Activated CD4-positive, CD25-positive, alpha-beta regulatory T cell treated with anti-CD3 and anti-CD28 coated beads, Interleukin-2, amount 50 U/mL, for 72 hours (primary cell): ENCODE results near the gene TCTN3.
"Not testable (repeated sequence)": the region's sequence is repeated elsewhere in the genome, so short reads cannot be mapped to it uniquely, and the experiment has no call there.

Source experiments
- DNase-seq: peaks from one replicate; pipeline ENCODE4 v3.0.0; 2021

Gene TCTN3

GRCh38 chr10:95675403-95676116 lies 18.2 kb downstream of the TCTN3 start:
- no peak for DNase-seq

- no peak for DNase-seq
Measured at GRCh38 chr10:95674643-95675042, 19.1 kb downstream of the TCTN3 start.

- not testable (repeated sequence) for DNase-seq
Measured at GRCh38 chr10:95672641-95673040, 21.1 kb downstream of the TCTN3 start.

- no peak for DNase-seq
Measured at GRCh38 chr10:95664543-95664942, 29.2 kb downstream of the TCTN3 start.

- no peak for DNase-seq
Measured at GRCh38 chr10:95663496-95663895, 30.2 kb downstream of the TCTN3 start.

GRCh38 chr10:95661818-95662217 lies 31.9 kb downstream of the TCTN3 start:
- DNase-seq = no peak

GRCh38 chr10:95660283-95660682 lies 33.4 kb downstream of the TCTN3 start:
- no peak for DNase-seq

GRCh38 chr10:95657250-95657649 lies 36.5 kb downstream of the TCTN3 start:
- DNase-seq = no peak

- peak; percentile 94 for DNase-seq
Measured at GRCh38 chr10:95656291-95657164, 37.2 kb downstream of the TCTN3 start, which contains the start of gene ALDH18A1. ALDH18A1 (minus strand) TSS chr10:95656711; CDS start chr10:95653377, 3,334 bp downstream.

- DNase-seq = no peak
Measured at GRCh38 chr10:95655571-95656290, 38.0 kb downstream of the TCTN3 start.

- DNase-seq = no peak
Measured at GRCh38 chr10:95653895-95654294, 39.8 kb downstream of the TCTN3 start.

- no peak for DNase-seq
Measured at GRCh38 chr10:95651346-95652060, 42.2 kb downstream of the TCTN3 start.

GRCh38 chr10:95650232-95650631 lies 43.5 kb downstream of the TCTN3 start:
- DNase-seq = no peak

GRCh38 chr10:95648138-95648537 lies 45.6 kb downstream of the TCTN3 start:
- no peak for DNase-seq

- no peak for DNase-seq
Measured at GRCh38 chr10:95646160-95646559, 47.6 kb downstream of the TCTN3 start.

GRCh38 chr10:95644901-95645300 lies 48.8 kb downstream of the TCTN3 start:
- DNase-seq = no peak

- DNase-seq = no peak
Measured at GRCh38 chr10:95640891-95641315, 52.8 kb downstream of the TCTN3 start.

- DNase-seq = no peak
Measured at GRCh38 chr10:95637911-95638310, 55.8 kb downstream of the TCTN3 start.

GRCh38 chr10:95637140-95637539 lies 56.6 kb downstream of the TCTN3 start:
- DNase-seq = no peak

- no peak for DNase-seq
Measured at GRCh38 chr10:95635319-95635733, 58.4 kb downstream of the TCTN3 start.

- DNase-seq = no peak
Measured at GRCh38 chr10:95628786-95629185, 64.9 kb downstream of the TCTN3 start.

GRCh38 chr10:95626500-95626899 lies 67.2 kb downstream of the TCTN3 start:
- no peak for DNase-seq

- DNase-seq = not testable (repeated sequence)
Measured at GRCh38 chr10:95620415-95620814, 73.3 kb downstream of the TCTN3 start.
